Thymus (tissue), 11 donors: ENCODE data around the gene SLC23A1. TPM values are rescaled to one million over a fixed set of nuclear protein-coding genes. Genes with fewer than 3 reads are reported as not detected.
"Not testable (repeated sequence)": the region's sequence is repeated elsewhere in the genome, so short reads cannot be mapped to it uniquely, and the experiment has no call there.

Experiments used
- DNase-seq, 9 donors: peaks; one replicate each; pipeline ENCODE4 v3.0.0-alpha.2; 2013; ENCODE audit warnings: low spot score in 9 of 9, low read depth in 6 of 9, missing footprints in 1 of 9
- H3K27ac ChIP-seq, 2 donors: one replicate each; pipeline ENCODE4 v1.5.1; 2013; ENCODE audit warnings: control low read depth in 1 of 2, low read depth in 1 of 2, low read length in 1 of 2, mild to moderate bottlenecking in 1 of 2, moderate library complexity in 1 of 2
- H3K27me3 ChIP-seq, 2 donors: one replicate each; pipeline ENCODE4 v1.5.1; 2013; ENCODE audit warnings: low read length in 1 of 2; ENCODE audit not compliant: control insufficient read depth in 2 of 2, insufficient read depth in 1 of 2
- H3K36me3 ChIP-seq, 2 donors: one replicate each; pipeline ENCODE4 v1.5.1; 2013; ENCODE audit warnings: low read length in 1 of 2, mild to moderate bottlenecking in 1 of 2, moderate library complexity in 1 of 2; ENCODE audit not compliant: control insufficient read depth in 2 of 2, insufficient read depth in 2 of 2
- H3K4me1 ChIP-seq, 2 donors: one replicate each; pipeline ENCODE4 v1.5.1; 2013; ENCODE audit warnings: low read length in 2 of 2; ENCODE audit not compliant: control insufficient read depth in 2 of 2, insufficient read depth in 2 of 2
- H3K4me3 ChIP-seq, 2 donors: one replicate each; pipeline ENCODE4 v1.5.1; 2013; ENCODE audit warnings: low read length in 2 of 2, control low read depth in 1 of 2, mild to moderate bottlenecking in 1 of 2
- H3K9me3 ChIP-seq, 2 donors: one replicate each; pipeline ENCODE4 v1.5.1; 2013; ENCODE audit warnings: low read length in 1 of 2, mild to moderate bottlenecking in 1 of 2; ENCODE audit not compliant: control insufficient read depth in 2 of 2, insufficient read depth in 1 of 2
- WGBS: extraction: QIAGEN DNeasy Blood & Tissue Kit; methylation state at CpG from one replicate; pipeline ENCODE4 v1.1.7; 2013; 5-methylcytosine and 5-hydroxymethylcytosine counted together
- polyA plus RNA-seq: library from polyadenylated mRNA; stranded (reverse); fragments of 200-250 nt; gene quantifications from one replicate; pipeline ENCODE4 v1.2.3, GENCODE V29; 2013
- total RNA-seq: library from RNA; stranded (reverse); fragments of 120-200 nt; gene quantifications from one replicate; pipeline ENCODE4 v1.2.4, GENCODE V29; 2013
- donor health status: healthy.

Gene SLC23A1
- total and polyA plus RNA-seq, 2 donors = 1.1 to 5.4 TPM

GRCh38 chr5:139363937-139364336 lies 19.2 kb downstream of the SLC23A1 start:
- no peak overlapping the region for H3K27ac ChIP-seq
- no peaks in the 10 kb centered on the region for H3K9me3 ChIP-seq
- no peaks in the 10 kb centered on the region for H3K4me1 ChIP-seq
- no peak overlapping the region for H3K4me3 ChIP-seq
- 99% methylated on average over 2 of the region's 2 CpGs for WGBS
- peaks cover 51 to 67% of the 10 kb centered on the region in 2 donors for H3K36me3 ChIP-seq
- no peak for DNase-seq
- H3K27me3 ChIP-seq = no peaks in the 10 kb centered on the region

GRCh38 chr5:139361835-139362429 lies 21.2 kb downstream of the SLC23A1 start:
- Histone ChIP-seq H3K9me3 (no peaks in the 10 kb centered on the region), H3K27ac (no peak overlapping the region), H3K27me3 (no peaks in the 10 kb centered on the region), H3K4me3 (no peak overlapping the region), H3K4me1 (no peaks in the 10 kb centered on the region), H3K36me3 (peaks cover 47 to 63% of the 10 kb centered on the region in 2 donors)
- DNase-seq = no peak
- WGBS = 96% methylated on average over 6 of the region's 6 CpGs

GRCh38 chr5:139360384-139360783 lies 22.7 kb downstream of the SLC23A1 start:
- no peaks in the 10 kb centered on the region for H3K27me3 ChIP-seq
- no peak overlapping the region for H3K4me3 ChIP-seq
- no peak overlapping the region for H3K27ac ChIP-seq
- H3K9me3 ChIP-seq = no peaks in the 10 kb centered on the region
- no peaks in the 10 kb centered on the region for H3K4me1 ChIP-seq
- H3K36me3 ChIP-seq = peaks cover 32 to 51% of the 10 kb centered on the region in 2 donors
- no peak for DNase-seq
- WGBS = 98% methylated on average over 4 of the region's 4 CpGs

- Histone ChIP-seq H3K4me3 (no peak overlapping the region), H3K36me3 (peaks cover 12 to 45% of the 10 kb centered on the region in 2 donors), H3K9me3 (no peaks in the 10 kb centered on the region), H3K4me1 (no peaks in the 10 kb centered on the region), H3K27ac (no peak overlapping the region), H3K27me3 (no peaks in the 10 kb centered on the region)
- no peak for DNase-seq
These were observed 25.0 kb downstream of the SLC23A1 start for GRCh38 chr5:139358064-139358463.

- DNase-seq, H3K9me3 ChIP-seq, H3K27me3 ChIP-seq, H3K27ac ChIP-seq, H3K4me3 ChIP-seq, H3K4me1 ChIP-seq: not testable (repeated sequence)
- 99% methylated on average over 8 of the region's 8 CpGs for WGBS
- peaks cover 8 to 50% of the 10 kb centered on the region in 2 donors for H3K36me3 ChIP-seq
These were observed 27.2 kb downstream of the SLC23A1 start for GRCh38 chr5:139355900-139356299.

- Histone ChIP-seq H3K27ac (no peak overlapping the region), H3K36me3 (peaks cover 0 to 39% of the 10 kb centered on the region in 2 donors), H3K9me3 (no peaks in the 10 kb centered on the region), H3K27me3 (no peaks in the 10 kb centered on the region), H3K4me1 (no peaks in the 10 kb centered on the region), H3K4me3 (no peak overlapping the region)
- no peak for DNase-seq
- over 99% methylated on average over 3 of the region's 3 CpGs for WGBS
These were observed 28.9 kb downstream of the SLC23A1 start for GRCh38 chr5:139354186-139354585.

- H3K4me1 ChIP-seq = peaks cover 8 to 10% of the 10 kb centered on the region in 2 donors
- H3K9me3 ChIP-seq, DNase-seq, H3K27me3 ChIP-seq, H3K27ac ChIP-seq, H3K4me3 ChIP-seq: not testable (repeated sequence)
- 98% methylated on average over 9 of the region's 9 CpGs for WGBS
- H3K36me3 ChIP-seq = peaks cover 7 to 28% of the 10 kb centered on the region in 2 donors
These were observed 35.2 kb downstream of the SLC23A1 start for GRCh38 chr5:139347863-139348262.

- H3K27ac ChIP-seq, H3K27me3 ChIP-seq, H3K4me3 ChIP-seq, DNase-seq, H3K9me3 ChIP-seq: not testable (repeated sequence)
- 98% methylated on average over 8 of the region's 8 CpGs for WGBS
- H3K36me3 ChIP-seq = peaks cover 7 to 22% of the 10 kb centered on the region in 2 donors
- H3K4me1 ChIP-seq = peaks cover 8 to 19% of the 10 kb centered on the region in 2 donors
These were observed 37.7 kb downstream of the SLC23A1 start for GRCh38 chr5:139345442-139345841.

- 72% methylated on average over 2 of the region's 2 CpGs for WGBS
- H3K27me3 ChIP-seq = no peaks in the 10 kb centered on the region
- no peak overlapping the region for H3K4me3 ChIP-seq
- no peaks in the 10 kb centered on the region for H3K9me3 ChIP-seq
- no peak for DNase-seq
- H3K4me1 ChIP-seq = peaks cover 8 to 19% of the 10 kb centered on the region in 2 donors
- no peak overlapping the region for H3K27ac ChIP-seq
- peaks cover 7 to 22% of the 10 kb centered on the region in 2 donors for H3K36me3 ChIP-seq
These were observed 38.9 kb downstream of the SLC23A1 start for GRCh38 chr5:139344177-139344576.
